SK-N-SH (cell line): ENCODE results near the gene CCK. TPM values are rescaled to one million over a fixed set of nuclear protein-coding genes. Genes with fewer than 3 reads are reported as not detected.

Experiments
- CTCF ChIA-PET: fragments of 300-600, 350-600 bp; formaldehyde crosslinking; extraction: SDS; loops from one replicate; lab custom pipeline; 2021; lab: Yijun Ruan, JAX
- POLR2A ChIA-PET: fragments of 350-600 bp; sonication (Branson Sonifier 250); formaldehyde crosslinking; extraction: SDS; loops from one replicate; lab custom pipeline; 2020; ENCODE audit warnings: antibody characterized with exemption, inconsistent platforms; lab: Yijun Ruan, JAX
- DNase-seq: peaks from one replicate; pipeline ENCODE4 v3.0.0; 2012
- H2AFZ ChIP-seq: fragments of 200-600 bp; sonication (generic); 2 replicates; pipeline ENCODE4 v1.8.1; 2016; ENCODE audit warnings: antibody characterized with exemption, mild to moderate bottlenecking, low read depth
- H3F3A ChIP-seq: fragments of 200-600 bp; sonication (generic); replicated peaks from 2 replicates; pipeline ENCODE3; 2016; ENCODE audit warnings: antibody characterized with exemption, mild to moderate bottlenecking; ENCODE audit not compliant: insufficient read depth
- H3K27ac ChIP-seq, 2 experiments: fragments of 200-500 bp in 1 of 2; fragments of 200-600 bp in 1 of 2; sonication (Bioruptor generic) in 1 of 2; sonication (generic), shearing (Covaris generic) in 1 of 2; 2 replicates each; pipeline versions ENCODE4 v1.5.1 to v1.6.1; 2014 to 2016; ENCODE audit warnings: low read depth in 2 of 2, inconsistent platforms in 1 of 2, low read length in 1 of 2, mild to moderate bottlenecking in 1 of 2, mixed read lengths in 1 of 2
- H3K27me3 ChIP-seq: fragments of 200-600 bp; sonication (generic), shearing (Covaris generic); 2 replicates; pipeline ENCODE4 v1.6.1; 2016; ENCODE audit warnings: mixed run types; ENCODE audit not compliant: insufficient read depth
- H3K36me3 ChIP-seq, 2 experiments: fragments of 200-500 bp in 1 of 2; fragments of 200-600 bp in 1 of 2; sonication (Bioruptor generic) in 1 of 2; sonication (generic) in 1 of 2; replicated peaks in 1 of 2; 2 replicates each; pipeline versions ENCODE3 to v1.5.1; 2014 to 2016; ENCODE audit warnings: low read length in 1 of 2, mild to moderate bottlenecking in 1 of 2; ENCODE audit not compliant: insufficient read depth in 2 of 2, control insufficient read depth in 1 of 2
- H3K4me1 ChIP-seq, 2 experiments: fragments of 200-500 bp in 1 of 2; fragments of 200-600 bp in 1 of 2; sonication (Bioruptor generic) in 1 of 2; sonication (generic), shearing (Covaris generic) in 1 of 2; 2 replicates each; pipeline versions ENCODE4 v1.5.1 to v1.6.1; 2014 to 2016; ENCODE audit warnings: low read depth in 1 of 2, low read length in 1 of 2, mixed run types in 1 of 2; ENCODE audit not compliant: insufficient read depth in 2 of 2, control insufficient read depth in 1 of 2
- H3K4me2 ChIP-seq: fragments of 200-600 bp; sonication (generic), shearing (Covaris generic); 2 replicates; pipeline ENCODE4 v1.6.1; 2017; ENCODE audit warnings: mixed run types
- H3K4me3 ChIP-seq, 2 experiments: fragments of 200-500 bp in 1 of 2; fragments of 200-600 bp in 1 of 2; sonication (Bioruptor generic) in 1 of 2; sonication (generic), shearing (Covaris generic) in 1 of 2; 2 replicates each; pipeline versions ENCODE4 v1.5.1 to v1.8.1; 2014 to 2016; ENCODE audit warnings: low read depth in 2 of 2, inconsistent platforms in 1 of 2, low read length in 1 of 2, mild to moderate bottlenecking in 1 of 2, mixed read lengths in 1 of 2, moderate library complexity in 1 of 2
- H3K79me2 ChIP-seq: fragments of 200-600 bp; sonication (generic); 2 replicates; pipeline ENCODE4 v1.8.1; 2017; ENCODE audit warnings: mild to moderate bottlenecking; ENCODE audit not compliant: insufficient read depth
- H3K9ac ChIP-seq: fragments of 200-600 bp; sonication (generic); 2 replicates; pipeline ENCODE4 v1.6.1; 2017; ENCODE audit warnings: mixed run types
- H3K9me2 ChIP-seq: fragments of 200-600 bp; sonication (generic); 2 replicates; pipeline ENCODE4 v1.6.1; 2017; ENCODE audit warnings: mixed run types
- H3K9me3 ChIP-seq: fragments of 200-600 bp; sonication (generic); 2 replicates; pipeline ENCODE4 v1.6.1; 2017; ENCODE audit warnings: mixed run types, mild to moderate bottlenecking, moderate library complexity
- H4K20me1 ChIP-seq: fragments of 200-600 bp; sonication (generic); 2 replicates; pipeline ENCODE4 v1.6.1; 2017; ENCODE audit warnings: mild to moderate bottlenecking, mixed run types; ENCODE audit not compliant: insufficient read depth
- CHD2 ChIP-seq: fragments of 150-350 bp; IDR thresholded peaks from 2 replicates; pipeline ENCODE4 v1.6.1; 2018; ENCODE audit warnings: low read length; ENCODE audit not compliant: partially characterized antibody
- EP300 ChIP-seq, 2 experiments: IDR thresholded peaks; 2 replicates each; pipeline versions ENCODE4 v1.4.0 to v1.6.1; 2012; ENCODE audit warnings: borderline replicate concordance in 1 of 2, low read depth in 1 of 2, low read length in 1 of 2
- FOXJ3 ChIP-seq: sonication (generic); formaldehyde crosslinking; IDR thresholded peaks from 2 replicates; pipeline ENCODE4 v1.5.1; 2020; ENCODE audit warnings: mild to moderate bottlenecking, missing genetic modification reagents
- FOXM1 ChIP-seq: IDR thresholded peaks from 2 replicates; pipeline ENCODE4 v1.4.0; 2012; ENCODE audit warnings: low read depth, mild to moderate bottlenecking
- GABPA ChIP-seq: IDR thresholded peaks from 2 replicates; pipeline ENCODE4 v1.4.0; 2012; ENCODE audit warnings: low read depth, mild to moderate bottlenecking
- GATA2 ChIP-seq: sonication (generic); formaldehyde crosslinking; IDR thresholded peaks from 2 replicates; pipeline ENCODE4 v1.5.0; 2020; ENCODE audit warnings: mild to moderate bottlenecking, missing genetic modification reagents
- JUND ChIP-seq: IDR thresholded peaks from 2 replicates; pipeline ENCODE4 v1.4.0; 2012
- MEF2A ChIP-seq: IDR thresholded peaks from 2 replicates; pipeline ENCODE4 v1.4.0; 2012; ENCODE audit warnings: low read depth, borderline replicate concordance
- MXI1 ChIP-seq: IDR thresholded peaks from 2 replicates; pipeline ENCODE4 v1.6.1; 2012; ENCODE audit warnings: mild to moderate bottlenecking, low read depth, low read length, improper control_type of control experiment
- NFIC ChIP-seq: IDR thresholded peaks from 2 replicates; pipeline ENCODE4 v1.4.0; 2012; ENCODE audit warnings: borderline replicate concordance
- POLR2AphosphoS5 ChIP-seq: IDR thresholded peaks from 2 replicates; pipeline ENCODE4 v1.6.1; 2012; ENCODE audit warnings: low read depth, low read length
- RAD21 ChIP-seq: IDR thresholded peaks from 2 replicates; pipeline ENCODE4 v1.6.1; 2012; ENCODE audit warnings: mild to moderate bottlenecking, low read length
- RCOR1 ChIP-seq: fragments of 150-350 bp; IDR thresholded peaks from 2 replicates; pipeline ENCODE4 v1.6.1; 2017; ENCODE audit warnings: antibody characterized with exemption, low read length
- RXRA ChIP-seq: IDR thresholded peaks from 2 replicates; pipeline ENCODE4 v1.4.0; 2012; ENCODE audit warnings: low read depth, mild to moderate bottlenecking, borderline replicate concordance
- SIN3A ChIP-seq: IDR thresholded peaks from 2 replicates; pipeline ENCODE4 v1.6.1; 2012; ENCODE audit warnings: low read depth, mild to moderate bottlenecking, low read length, moderate library complexity, borderline replicate concordance
- SMC3 ChIP-seq: IDR thresholded peaks from 2 replicates; pipeline ENCODE4 v1.6.1; 2012; ENCODE audit warnings: low read depth, low read length, improper control_type of control experiment
- TCF12 ChIP-seq: IDR thresholded peaks from 2 replicates; pipeline ENCODE4 v1.4.0; 2012
- WGBS: methylation state at CpG from one replicate; pipeline ENCODE4 v1.1.6; 2017; ENCODE audit warnings: low lambda C conversion rate; 5-methylcytosine and 5-hydroxymethylcytosine counted together
- polyA plus RNA-seq, 3 experiments: library from polyadenylated mRNA; depleted of rRNA; stranded (reverse); fragments of >200 nt; gene quantifications; 2 replicates each; pipeline ENCODE4 v1.2.3, GENCODE V29; 2012
- TF ChIP-seq, protein P1 (sequence below): fragments of 150-350 bp; IDR thresholded peaks from 2 replicates; pipeline ENCODE4 v1.6.1; 2017; ENCODE audit warnings: antibody characterized with exemption, low read length, low read depth, borderline replicate concordance
- TF ChIP-seq, protein P2 (sequence below): fragments of 200-600 bp; sonication (generic); IDR thresholded peaks from 2 replicates; pipeline ENCODE4 v1.6.1; 2017; ENCODE audit warnings: antibody characterized with exemption, mild to moderate bottlenecking, moderate library complexity

The CCK gene
- polyA plus RNA-seq, 1 of the 3 experiments (the other 2 are of a cell fraction), result not detected

GRCh38 chr3:42275217-42275616 lies 9.2 kb upstream of the CCK start (continued):
- no peak for TF ChIP-seq SIN3A
- no peak for TF ChIP-seq CHD2
- TF ChIP-seq GABPA, result no peak
- TF ChIP-seq SMC3, result no peak
- no peak for TF ChIP-seq POLR2AphosphoS5
- no peak for TF ChIP-seq FOXJ3 (CRISPR knock-in tag)
- no peak for TF ChIP-seq JUND

DNA sequence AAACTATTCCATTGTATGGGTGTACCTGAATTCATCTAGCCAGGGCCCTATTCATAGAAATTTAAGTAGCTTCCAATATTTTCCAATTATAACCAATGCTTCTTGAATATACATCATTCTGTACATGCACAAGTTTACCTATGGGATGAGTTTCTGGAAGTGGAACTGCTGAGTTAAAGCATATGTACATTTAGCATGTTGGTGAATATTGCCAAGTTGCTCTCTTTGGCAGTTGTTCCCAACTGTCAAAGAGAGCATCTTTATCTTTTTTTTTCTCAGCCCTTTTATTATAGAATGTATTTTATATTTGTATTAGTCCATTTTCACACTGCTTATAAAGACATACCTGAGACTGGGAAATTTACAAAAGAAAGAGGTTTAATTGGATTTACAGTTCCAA lies 8.3 kb upstream of the CCK start:
- Histone ChIP-seq H3K9me3 (no peaks in the 10 kb centered on the region), H3K9ac (no peak overlapping the region), H3K79me2 (no peaks in the 10 kb centered on the region), H3K27me3 (no peaks in the 10 kb centered on the region), H3K36me3 (no peaks in the 10 kb centered on the region), H3F3A (no peaks in the 10 kb centered on the region), H4K20me1 (no peaks in the 10 kb centered on the region), H3K4me3 (no peak overlapping the region), H2AFZ (no peak overlapping the region), H3K4me2 (no peak overlapping the region), H3K4me1 (peaks cover 0 to 8% of the 10 kb centered on the region in 2 experiments; a peak in 1 of 4 replicates), H3K27ac (no peak overlapping the region), H3K9me2 (no peaks in the 10 kb centered on the region)
- DNase-seq, result no peak
- CTCF ChIA-PET, result no interaction called here
- POLR2A ChIA-PET, result no interaction called here
- TF ChIP-seq GATA2 (CRISPR knock-in tag), result no peak

- ChIA-PET CTCF (interaction anchor here (1.0 to 2.6 kb wide), 4 partner anchors 11 to 274 kb away, joined by 3 to 10 read pairs (median 4); no protein-coding TSS in a partner anchor), POLR2A (no interaction called here)
- DNase-seq, result no peak
- peaks cover 0 to 8% of the 10 kb centered on the region in 2 experiments; a peak in 1 of 4 replicates for H3K4me1 ChIP-seq
- no peaks in the 10 kb centered on the region for H3F3A ChIP-seq
- no peaks in the 10 kb centered on the region for H3K9me3 ChIP-seq
- no peak overlapping the region for H3K4me2 ChIP-seq
- no peaks in the 10 kb centered on the region for H3K9me2 ChIP-seq
- H4K20me1 ChIP-seq, result no peaks in the 10 kb centered on the region
- H3K27ac ChIP-seq, result no peak overlapping the region
- no peak overlapping the region for H2AFZ ChIP-seq
- H3K27me3 ChIP-seq, result 0 out of 2 replicates have a peak, but pooled peaks cover under 1% of the 10 kb centered on the region
- no peak for TF ChIP-seq EP300 (IDR thresholded peaks at IDR 0.05; ENCODE audit: borderline replicate concordance in 1 of 2, low read depth in 1 of 2, low read length in 1 of 2)
- no peaks in the 10 kb centered on the region for H3K36me3 ChIP-seq
- no peak overlapping the region for H3K9ac ChIP-seq
- no peaks in the 10 kb centered on the region for H3K79me2 ChIP-seq
- WGBS, result 12% methylated on average over 2 of the region's 2 CpGs
- no peak overlapping the region for H3K4me3 ChIP-seq
Measured at GRCh38 chr3:42273361-42273760, 7.4 kb upstream of the CCK start.

DNA sequence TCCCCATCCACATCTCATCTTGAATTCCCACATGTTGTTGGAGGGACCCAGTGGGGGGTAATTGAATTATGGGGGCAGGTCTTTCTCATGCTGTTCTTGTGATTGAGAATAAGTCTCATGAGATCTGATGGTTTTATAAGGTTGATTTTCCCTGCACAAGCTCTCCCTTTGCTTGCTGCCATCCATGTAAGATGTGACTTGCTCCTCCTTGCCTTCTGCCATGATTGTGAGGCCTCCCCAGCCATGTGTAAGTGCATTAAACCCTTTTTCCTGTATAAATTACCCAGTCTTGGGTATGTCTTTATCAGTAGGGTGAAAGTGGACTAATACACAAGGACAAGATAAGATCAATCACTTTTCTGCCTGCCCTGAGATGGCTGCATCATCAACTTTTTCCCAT lies 5.8 kb upstream of the CCK start:
- no peak overlapping the region for H2AFZ ChIP-seq
- H4K20me1 ChIP-seq, result no peaks in the 10 kb centered on the region
- no peaks in the 10 kb centered on the region for H3K36me3 ChIP-seq
- no peaks in the 10 kb centered on the region for H3K79me2 ChIP-seq
- peaks cover 16% of the 10 kb centered on the region for H3K27me3 ChIP-seq
- H3K4me1 ChIP-seq, result no peaks in the 10 kb centered on the region
- no peak overlapping the region for H3K27ac ChIP-seq
- no peak for DNase-seq
- H3F3A ChIP-seq, result no peaks in the 10 kb centered on the region
- no peaks in the 10 kb centered on the region for H3K9me2 ChIP-seq
- no peak overlapping the region for H3K9ac ChIP-seq
- ChIA-PET CTCF (interaction anchor here (0.7 to 2.6 kb wide), 2 partner anchors 24 to 172 kb away, joined by 3 to 10 read pairs; no protein-coding TSS in a partner anchor), POLR2A (no interaction called here)
- no peak overlapping the region for H3K4me2 ChIP-seq
- no peak overlapping the region for H3K4me3 ChIP-seq
- no peaks in the 10 kb centered on the region for H3K9me3 ChIP-seq
- TF ChIP-seq MEF2A, result no peak
- no peak for TF ChIP-seq FOXM1
- no peak for TF ChIP-seq RAD21
- TF ChIP-seq MXI1, result no peak
- no peak for TF ChIP-seq EP300 (IDR thresholded peaks at IDR 0.05; ENCODE audit: borderline replicate concordance in 1 of 2, low read depth in 1 of 2, low read length in 1 of 2)
- no peak for TF ChIP-seq FOXJ3 (CRISPR knock-in tag)
- no peak for TF ChIP-seq GABPA
- no peak for TF ChIP-seq RXRA
- no peak for TF ChIP-seq TCF12
- TF ChIP-seq SMC3, result no peak
- no peak for TF ChIP-seq RCOR1
- TF ChIP-seq, protein P1, sequence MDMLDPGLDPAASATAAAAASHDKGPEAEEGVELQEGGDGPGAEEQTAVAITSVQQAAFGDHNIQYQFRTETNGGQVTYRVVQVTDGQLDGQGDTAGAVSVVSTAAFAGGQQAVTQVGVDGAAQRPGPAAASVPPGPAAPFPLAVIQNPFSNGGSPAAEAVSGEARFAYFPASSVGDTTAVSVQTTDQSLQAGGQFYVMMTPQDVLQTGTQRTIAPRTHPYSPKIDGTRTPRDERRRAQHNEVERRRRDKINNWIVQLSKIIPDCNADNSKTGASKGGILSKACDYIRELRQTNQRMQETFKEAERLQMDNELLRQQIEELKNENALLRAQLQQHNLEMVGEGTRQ, result no peak
- TF ChIP-seq, protein P2, sequence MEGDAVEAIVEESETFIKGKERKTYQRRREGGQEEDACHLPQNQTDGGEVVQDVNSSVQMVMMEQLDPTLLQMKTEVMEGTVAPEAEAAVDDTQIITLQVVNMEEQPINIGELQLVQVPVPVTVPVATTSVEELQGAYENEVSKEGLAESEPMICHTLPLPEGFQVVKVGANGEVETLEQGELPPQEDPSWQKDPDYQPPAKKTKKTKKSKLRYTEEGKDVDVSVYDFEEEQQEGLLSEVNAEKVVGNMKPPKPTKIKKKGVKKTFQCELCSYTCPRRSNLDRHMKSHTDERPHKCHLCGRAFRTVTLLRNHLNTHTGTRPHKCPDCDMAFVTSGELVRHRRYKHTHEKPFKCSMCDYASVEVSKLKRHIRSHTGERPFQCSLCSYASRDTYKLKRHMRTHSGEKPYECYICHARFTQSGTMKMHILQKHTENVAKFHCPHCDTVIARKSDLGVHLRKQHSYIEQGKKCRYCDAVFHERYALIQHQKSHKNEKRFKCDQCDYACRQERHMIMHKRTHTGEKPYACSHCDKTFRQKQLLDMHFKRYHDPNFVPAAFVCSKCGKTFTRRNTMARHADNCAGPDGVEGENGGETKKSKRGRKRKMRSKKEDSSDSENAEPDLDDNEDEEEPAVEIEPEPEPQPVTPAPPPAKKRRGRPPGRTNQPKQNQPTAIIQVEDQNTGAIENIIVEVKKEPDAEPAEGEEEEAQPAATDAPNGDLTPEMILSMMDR, result no peak
- TF ChIP-seq NFIC, result no peak
